Ascending aorta (tissue), 2 donors: ENCODE measurements around the gene CAMK2N1. TPM values are rescaled to one million over a fixed set of nuclear protein-coding genes. Genes with fewer than 3 reads are reported as not detected.

Experiments
- DNase-seq, 2 donors: peaks; one replicate each; pipeline ENCODE4 v3.0.0-alpha.2; 2019; ENCODE audit warnings: low spot score in 2 of 2
- H3K27ac ChIP-seq, 2 donors: fragments of 200-600 bp; sonication (generic); one replicate each; pipeline ENCODE4 v1.5.1; 2016 to 2017; ENCODE audit warnings: mild to moderate bottlenecking in 1 of 2
- H3K27me3 ChIP-seq: fragments of 200-600 bp; sonication (generic); one replicate; pipeline ENCODE4 v1.5.1; 2017
- H3K36me3 ChIP-seq, 2 donors: fragments of 200-600 bp; sonication (generic); one replicate each; pipeline ENCODE4 v1.5.1; 2016
- H3K4me1 ChIP-seq, 2 donors: fragments of 200-600 bp; sonication (generic); one replicate each; pipeline ENCODE4 v1.5.1; 2016 to 2017; ENCODE audit warnings: mild to moderate bottlenecking in 1 of 2
- H3K4me3 ChIP-seq, 2 donors: fragments of 200-600 bp; sonication (generic); one replicate each; pipeline ENCODE4 v1.5.1; 2016 to 2017; ENCODE audit warnings: mild to moderate bottlenecking in 1 of 2
- H3K9me3 ChIP-seq, 2 donors: fragments of 200-600 bp; sonication (generic); one replicate each; pipeline ENCODE4 v1.5.1; 2016
- intact Hi-C: fragments of 100-400 bp; cut with DNase I; formaldehyde crosslinking; loops from one replicate; pipeline ENCODE4 v1.15.1; 2023
- total RNA-seq: library from RNA; depleted of rRNA; stranded (reverse); fragments of >200 nt; gene quantifications from one replicate; pipeline ENCODE4 v1.1.0, GENCODE V29; 2016
- TF ChIP-seq, protein P1 (sequence below), 3 experiments: fragments of 200-600 bp in 2 of 3; fragments of 450-650 bp in 1 of 3; sonication (generic) in 2 of 3; IDR thresholded peaks; one replicate each; pipeline ENCODE4 v1.5.1; 2016 to 2019; ENCODE audit warnings: antibody characterized with exemption in 3 of 3, mild to moderate bottlenecking in 1 of 3, moderate library complexity in 1 of 3

CAMK2N1 gene
- total RNA-seq, 1 donor from 2014 or later = 1.9 TPM

GRCh38 chr1:20495661-20496060, 9.7 kb upstream of the CAMK2N1 start:
- Histone ChIP-seq H3K36me3 (peaks cover 22 to 29% of the 10 kb centered on the region in 2 donors), H3K4me3 (no peak overlapping the region), H3K4me1 (peaks cover 0 to 3% of the 10 kb centered on the region in 2 donors), H3K9me3 (no peaks in the 10 kb centered on the region), H3K27ac (no peak overlapping the region), H3K27me3 (no peaks in the 10 kb centered on the region)
- DNase-seq = no peak
- TF ChIP-seq, protein P1, sequence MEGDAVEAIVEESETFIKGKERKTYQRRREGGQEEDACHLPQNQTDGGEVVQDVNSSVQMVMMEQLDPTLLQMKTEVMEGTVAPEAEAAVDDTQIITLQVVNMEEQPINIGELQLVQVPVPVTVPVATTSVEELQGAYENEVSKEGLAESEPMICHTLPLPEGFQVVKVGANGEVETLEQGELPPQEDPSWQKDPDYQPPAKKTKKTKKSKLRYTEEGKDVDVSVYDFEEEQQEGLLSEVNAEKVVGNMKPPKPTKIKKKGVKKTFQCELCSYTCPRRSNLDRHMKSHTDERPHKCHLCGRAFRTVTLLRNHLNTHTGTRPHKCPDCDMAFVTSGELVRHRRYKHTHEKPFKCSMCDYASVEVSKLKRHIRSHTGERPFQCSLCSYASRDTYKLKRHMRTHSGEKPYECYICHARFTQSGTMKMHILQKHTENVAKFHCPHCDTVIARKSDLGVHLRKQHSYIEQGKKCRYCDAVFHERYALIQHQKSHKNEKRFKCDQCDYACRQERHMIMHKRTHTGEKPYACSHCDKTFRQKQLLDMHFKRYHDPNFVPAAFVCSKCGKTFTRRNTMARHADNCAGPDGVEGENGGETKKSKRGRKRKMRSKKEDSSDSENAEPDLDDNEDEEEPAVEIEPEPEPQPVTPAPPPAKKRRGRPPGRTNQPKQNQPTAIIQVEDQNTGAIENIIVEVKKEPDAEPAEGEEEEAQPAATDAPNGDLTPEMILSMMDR (IDR thresholded peaks at IDR 0.05) = no peak
- intact Hi-C loops = no loop called here

DNA sequence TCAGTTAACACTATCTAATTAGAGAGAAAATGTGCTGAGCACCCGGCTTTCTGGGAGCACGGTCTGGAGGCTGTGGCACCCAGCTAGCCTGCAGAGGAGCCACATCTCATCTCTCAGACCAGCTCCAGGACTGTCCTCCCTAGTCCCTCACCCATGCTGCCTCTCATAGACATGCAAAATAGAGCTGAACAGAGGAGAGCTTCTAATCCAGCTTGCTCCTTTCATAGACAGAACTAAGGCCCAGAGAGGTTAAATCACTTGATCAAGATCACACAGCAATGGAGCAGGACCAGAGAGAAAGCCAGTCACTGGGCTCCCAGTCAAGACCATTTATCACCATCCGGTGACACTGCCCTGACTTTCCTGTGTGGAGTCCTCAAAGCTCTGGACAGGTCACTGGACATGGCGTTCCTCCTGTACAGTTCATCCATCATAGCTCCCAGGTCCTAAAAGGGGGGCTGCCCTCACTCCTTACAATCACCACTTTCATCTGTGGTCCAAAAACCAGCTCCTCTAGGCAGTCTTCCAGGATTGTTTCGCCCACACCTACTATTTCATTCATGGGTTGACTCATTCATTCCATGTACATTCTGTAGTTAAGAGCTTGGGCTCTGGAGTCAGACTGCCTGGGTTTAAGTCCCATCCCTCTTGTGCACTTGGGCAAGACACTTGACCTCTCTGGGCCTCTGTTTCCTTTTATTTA, 8.8 kb upstream of the CAMK2N1 start:
- Histone ChIP-seq H3K4me1 (peaks cover 0 to 3% of the 10 kb centered on the region in 2 donors), H3K9me3 (no peaks in the 10 kb centered on the region), H3K27me3 (no peaks in the 10 kb centered on the region), H3K27ac (no peak overlapping the region), H3K36me3 (peaks cover 13 to 20% of the 10 kb centered on the region in 2 donors), H3K4me3 (no peak overlapping the region)
- DNase-seq = no peak
- intact Hi-C loops = loop anchor here (1.0 to 5.0 kb wide), 4 partner anchors 117 to 576 kb away; no protein-coding TSS in a partner anchor
- TF ChIP-seq, protein P1 (IDR thresholded peaks at IDR 0.05) = no peak

DNA sequence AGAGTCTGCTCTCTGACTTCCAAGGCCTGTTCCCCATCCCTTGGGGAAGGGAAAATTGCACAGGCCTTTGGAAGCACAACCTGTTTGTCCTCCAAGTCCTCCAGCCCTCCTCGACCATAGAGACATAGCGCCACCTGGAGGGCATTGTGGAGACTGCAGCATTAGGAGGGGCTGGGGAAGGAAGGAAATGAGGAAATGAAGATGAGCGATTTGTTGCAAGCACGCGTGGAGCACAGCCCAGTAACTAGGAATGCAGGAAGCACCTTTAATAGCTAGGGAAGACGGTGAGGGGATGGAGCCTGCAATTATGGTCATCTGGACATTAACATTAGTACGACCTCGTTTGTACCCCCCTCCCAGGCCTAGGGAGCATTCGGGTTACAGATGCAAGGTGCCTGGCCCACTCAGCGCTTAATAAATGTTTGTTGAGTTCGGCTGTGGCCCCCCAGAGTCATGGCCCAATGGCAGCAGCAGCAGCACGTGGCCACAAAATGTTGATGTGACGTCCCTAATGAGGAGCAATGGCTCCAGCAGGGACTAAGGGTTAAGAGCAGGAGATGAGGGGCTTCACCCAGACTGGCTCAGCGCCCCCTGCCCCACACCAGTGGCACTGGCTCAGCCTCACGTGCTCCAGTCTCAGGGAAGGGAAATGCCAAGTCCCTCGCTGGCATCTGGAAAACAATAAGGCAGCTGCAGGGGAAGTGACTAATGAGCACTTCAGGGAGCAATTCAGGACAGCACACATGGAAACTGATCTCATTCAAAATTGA, 8.0 kb upstream of the CAMK2N1 start:
- H3K27ac ChIP-seq = no peak overlapping the region
- H3K4me3 ChIP-seq = no peak overlapping the region
- intact Hi-C loops = loop anchor here (1.0 to 5.0 kb wide), 5 partner anchors 117 to 576 kb away; no protein-coding TSS in a partner anchor
- no peaks in the 10 kb centered on the region for H3K9me3 ChIP-seq
- peaks cover 0 to 3% of the 10 kb centered on the region in 2 donors for H3K4me1 ChIP-seq
- TF ChIP-seq, protein P1 (IDR thresholded peaks at IDR 0.05) = peak; percentile 92 to 98 (median 94)
- H3K36me3 ChIP-seq = peaks cover 6 to 13% of the 10 kb centered on the region in 2 donors
- no peaks in the 10 kb centered on the region for H3K27me3 ChIP-seq
- peak; percentile 35 to 91 for DNase-seq

DNA sequence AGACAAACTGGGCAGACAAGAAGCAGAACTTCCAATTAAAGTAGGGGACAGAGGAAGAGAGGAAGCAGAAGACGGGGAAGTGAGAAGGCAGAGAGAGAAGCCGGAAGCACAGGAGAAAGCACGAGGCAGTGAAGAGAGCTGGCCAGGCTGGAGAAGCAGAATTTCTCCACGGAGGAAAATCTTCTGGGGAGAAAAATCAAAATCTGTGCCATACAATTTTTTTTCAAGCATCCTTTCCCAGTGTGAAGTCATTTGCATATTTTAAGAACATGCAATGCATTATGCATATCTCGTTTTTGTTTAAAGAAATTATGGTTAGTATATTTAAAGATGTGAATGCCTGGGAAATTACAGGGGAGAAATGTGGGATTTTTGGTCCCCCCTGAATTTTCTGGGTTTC, 7.3 kb upstream of the CAMK2N1 start:
- peaks cover 0 to 5% of the 10 kb centered on the region in 2 donors for H3K36me3 ChIP-seq
- intact Hi-C loops = loop anchor here (2.0 to 5.0 kb wide), 3 partner anchors 131 to 341 kb away; no protein-coding TSS in a partner anchor
- TF ChIP-seq, protein P1 (IDR thresholded peaks at IDR 0.05) = no peak

GRCh38 chr1:20492751-20493150, 6.7 kb upstream of the CAMK2N1 start:
- Histone ChIP-seq H3K4me1 (peaks cover 0 to 3% of the 10 kb centered on the region in 2 donors), H3K27me3 (no peaks in the 10 kb centered on the region), H3K36me3 (no peaks in the 10 kb centered on the region), H3K9me3 (no peaks in the 10 kb centered on the region), H3K4me3 (no peak overlapping the region), H3K27ac (no peak overlapping the region)
- intact Hi-C loops = loop anchor here (2.0 to 5.0 kb wide), 3 partner anchors 130 to 340 kb away; no protein-coding TSS in a partner anchor
- TF ChIP-seq, protein P1 (IDR thresholded peaks at IDR 0.05) = no peak
- no peak for DNase-seq

More for the DNA sequence above, 7.3 kb upstream of the CAMK2N1 start:
- no peak overlapping the region for H3K4me3 ChIP-seq
- H3K27me3 ChIP-seq = no peaks in the 10 kb centered on the region
- DNase-seq = no peak
- peaks cover 0 to 3% of the 10 kb centered on the region in 2 donors for H3K4me1 ChIP-seq
- H3K9me3 ChIP-seq = no peaks in the 10 kb centered on the region
- no peak overlapping the region for H3K27ac ChIP-seq
